GM12873 (cell line): ENCODE measurements around the gene TNN.

ENCODE experiments used
- CTCF ChIP-seq: IDR thresholded peaks from 2 replicates; pipeline ENCODE4 v1.5.1; 2012; ENCODE audit warnings: low read depth, mild to moderate bottlenecking, moderate library complexity, low read length, control low read depth; ENCODE audit not compliant: insufficient read depth; ENCODE audit errors: missing control alignments

The TNN gene

GRCh38 chr1:175067362-175068106 lies at the start of gene TNN:
Gene TNN, plus strand, starts transcription at chr1:175067833. Its CDS starts 9,586 bp downstream, at chr1:175077419.
- TF ChIP-seq CTCF: no peak

GRCh38 chr1:175019524-175019923 lies 48.1 kb upstream of the TNN start:
- TF ChIP-seq CTCF: no peak

GRCh38 chr1:175023043-175023921 lies 44.4 kb upstream of the TNN start, which contains the start of gene MRPS14:
Gene MRPS14, minus strand, starts transcription at chr1:175023425. Its CDS starts 17 bp downstream, at chr1:175023408.
- TF ChIP-seq CTCF: peak; percentile 4

- TF ChIP-seq CTCF: no peak
These were observed 42.9 kb upstream of the TNN start for GRCh38 chr1:175024773-175025172.

- TF ChIP-seq CTCF: no peak
These were observed 33.7 kb upstream of the TNN start for GRCh38 chr1:175033953-175034352.

GRCh38 chr1:175034775-175035174 lies 32.9 kb upstream of the TNN start:
- no peak for TF ChIP-seq CTCF

- no peak for TF ChIP-seq CTCF
These were observed 31.8 kb upstream of the TNN start for GRCh38 chr1:175035865-175036264.
